A673 (cell line): ENCODE data around the gene B3GALNT2.

Experiments
- CTCF ChIP-seq: fragments of 300-800, 200-600 bp; sonication (generic); conservative IDR thresholded peaks from 2 replicates; pipeline ENCODE4 v1.5.1; 2017; ENCODE audit warnings: low read depth, mild to moderate bottlenecking, antibody characterized with exemption, low read length, moderate library complexity, mixed read lengths
- EZH2 ChIP-seq: fragments of 200-600 bp; sonication (generic); IDR thresholded peaks from 2 replicates; pipeline ENCODE4 v1.6.1; 2017; ENCODE audit warnings: borderline replicate concordance, low read depth, mild to moderate bottlenecking, mixed read lengths, antibody characterized with exemption, low read length; ENCODE audit not compliant: poor library complexity, severe bottlenecking

- TF ChIP-seq CTCF (no peak), EZH2 (no peak)
Observed at GRCh38 chr1:235516862-235517446, 12.7 kb upstream of the B3GALNT2 start.
